Measurements from ENCODE around the gene FHOD1. TPM values are rescaled to one million over a fixed set of nuclear protein-coding genes. Genes with fewer than 3 reads are reported as not detected.

Gene FHOD1
- total RNA-seq, 3 donors from 2014 or later, result 30.7 to 36.5 (median 34.1) TPM

DNA sequence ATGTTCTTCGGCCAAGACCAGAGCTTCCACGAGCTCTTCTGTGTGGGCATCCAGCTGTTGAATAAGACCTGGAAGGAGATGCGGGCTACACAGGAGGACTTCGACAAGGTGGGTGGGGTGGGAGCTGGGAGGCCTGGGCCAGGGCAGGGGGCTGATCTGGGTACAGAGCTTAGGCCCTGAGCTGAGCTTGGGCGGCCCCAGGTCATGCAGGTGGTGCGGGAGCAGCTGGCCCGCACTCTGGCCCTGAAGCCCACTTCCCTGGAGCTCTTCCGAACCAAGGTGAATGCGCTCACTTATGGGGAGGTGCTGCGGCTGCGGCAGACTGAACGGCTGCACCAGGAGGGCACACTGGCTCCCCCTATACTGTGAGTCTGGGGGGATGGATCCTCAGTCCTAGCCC lies 44.9 kb downstream of the FHOD1 start:
- Histone ChIP-seq H3K9me3 (no peaks in the 10 kb centered on the region), H3K4me3 (no peak overlapping the region), H3K36me3 (ENCODE audit: low read depth) (peaks cover 17% of the 10 kb centered on the region), H3K4me1 (ENCODE audit: low read depth) (peaks cover 20% of the 10 kb centered on the region)
- TF ChIP-seq, protein P1, sequence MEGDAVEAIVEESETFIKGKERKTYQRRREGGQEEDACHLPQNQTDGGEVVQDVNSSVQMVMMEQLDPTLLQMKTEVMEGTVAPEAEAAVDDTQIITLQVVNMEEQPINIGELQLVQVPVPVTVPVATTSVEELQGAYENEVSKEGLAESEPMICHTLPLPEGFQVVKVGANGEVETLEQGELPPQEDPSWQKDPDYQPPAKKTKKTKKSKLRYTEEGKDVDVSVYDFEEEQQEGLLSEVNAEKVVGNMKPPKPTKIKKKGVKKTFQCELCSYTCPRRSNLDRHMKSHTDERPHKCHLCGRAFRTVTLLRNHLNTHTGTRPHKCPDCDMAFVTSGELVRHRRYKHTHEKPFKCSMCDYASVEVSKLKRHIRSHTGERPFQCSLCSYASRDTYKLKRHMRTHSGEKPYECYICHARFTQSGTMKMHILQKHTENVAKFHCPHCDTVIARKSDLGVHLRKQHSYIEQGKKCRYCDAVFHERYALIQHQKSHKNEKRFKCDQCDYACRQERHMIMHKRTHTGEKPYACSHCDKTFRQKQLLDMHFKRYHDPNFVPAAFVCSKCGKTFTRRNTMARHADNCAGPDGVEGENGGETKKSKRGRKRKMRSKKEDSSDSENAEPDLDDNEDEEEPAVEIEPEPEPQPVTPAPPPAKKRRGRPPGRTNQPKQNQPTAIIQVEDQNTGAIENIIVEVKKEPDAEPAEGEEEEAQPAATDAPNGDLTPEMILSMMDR (IDR thresholded peaks at IDR 0.05), result no peak
- intact Hi-C loops (cut with DNase I, micrococcal nuclease), result no loop called here
- ATAC-seq, result no peak
- DNase-seq, result no peak

DNA sequence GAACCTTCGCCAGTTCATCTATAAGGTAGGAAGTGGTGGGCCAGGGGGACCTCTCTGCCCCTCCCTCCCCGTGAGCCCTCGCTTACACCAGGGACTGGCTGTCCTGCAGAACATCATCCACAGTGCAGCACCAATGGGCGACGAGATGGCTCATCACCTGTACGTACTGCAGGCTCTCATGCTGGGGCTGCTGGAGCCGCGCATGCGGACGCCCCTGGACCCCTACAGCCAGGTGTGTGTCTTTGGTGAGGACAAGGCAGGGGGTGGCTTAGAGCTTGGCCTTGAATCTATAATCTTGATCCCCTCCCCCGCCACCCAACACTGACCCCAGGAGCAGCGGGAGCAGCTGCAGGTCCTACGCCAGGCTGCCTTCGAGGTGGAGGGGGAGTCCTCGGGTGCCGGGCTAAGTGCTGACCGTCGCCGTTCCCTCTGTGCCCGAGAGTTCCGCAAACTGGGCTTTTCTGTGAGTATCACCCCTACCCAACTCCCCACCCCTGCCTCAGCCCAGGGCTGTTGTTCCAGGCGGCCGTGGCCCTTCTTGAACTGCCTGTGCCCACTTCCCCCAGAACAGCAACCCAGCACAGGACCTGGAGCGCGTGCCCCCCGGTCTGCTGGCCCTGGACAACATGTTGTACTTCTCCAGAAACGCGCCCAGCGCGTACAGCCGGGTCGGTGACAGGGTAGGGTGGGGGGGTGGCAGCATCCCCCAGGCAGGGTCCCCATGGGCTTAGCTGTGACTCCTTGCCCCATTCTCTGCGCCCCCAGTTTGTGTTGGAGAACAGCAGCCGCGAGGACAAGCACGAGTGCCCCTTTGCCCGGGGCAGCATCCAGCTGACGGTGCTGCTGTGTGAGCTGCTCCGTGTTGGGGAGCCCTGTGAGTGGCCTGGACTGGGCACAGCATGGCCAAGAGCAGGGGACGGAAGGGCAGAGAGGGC lies 45.6 kb downstream of the FHOD1 start:
- intact Hi-C loops (cut with DNase I, micrococcal nuclease), result no loop called here
- ATAC-seq, result no peak
- Histone ChIP-seq H3K36me3 (ENCODE audit: low read depth) (peaks cover 21% of the 10 kb centered on the region), H3K4me1 (ENCODE audit: low read depth) (peaks cover 20% of the 10 kb centered on the region), H3K4me3 (no peak overlapping the region), H3K9me3 (no peaks in the 10 kb centered on the region)
- no peak for DNase-seq
- TF ChIP-seq, protein P1 (IDR thresholded peaks at IDR 0.05), result no peak

DNA sequence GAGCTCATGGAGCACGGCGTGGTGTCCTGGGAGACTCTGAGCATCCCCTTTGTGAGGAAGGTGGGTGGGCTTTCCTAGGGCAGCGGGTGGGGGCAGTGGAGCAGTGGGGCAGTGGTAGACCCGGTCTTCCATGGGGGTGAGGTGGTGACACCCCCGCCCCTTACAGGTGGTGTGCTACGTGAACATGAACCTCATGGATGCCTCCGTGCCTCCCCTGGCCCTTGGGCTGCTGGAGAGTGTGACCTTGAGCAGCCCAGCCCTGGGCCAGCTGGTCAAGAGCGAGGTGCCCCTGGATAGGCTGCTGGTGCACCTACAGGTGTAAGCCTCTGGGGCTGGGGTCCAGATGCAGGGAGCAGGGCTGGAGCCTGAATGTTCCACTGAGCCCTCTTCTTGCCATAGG lies 46.8 kb downstream of the FHOD1 start:
- no peaks in the 10 kb centered on the region for H3K9me3 ChIP-seq
- H3K4me1 ChIP-seq (ENCODE audit: low read depth), result peaks cover 20% of the 10 kb centered on the region
- no peak for DNase-seq
- H3K36me3 ChIP-seq (ENCODE audit: low read depth), result peaks cover 28% of the 10 kb centered on the region
- ATAC-seq, result no peak
- TF ChIP-seq, protein P1 (IDR thresholded peaks at IDR 0.05), result no peak
- H3K4me3 ChIP-seq, result no peak overlapping the region
- intact Hi-C loops (cut with DNase I, micrococcal nuclease), result no loop called here

DNA sequence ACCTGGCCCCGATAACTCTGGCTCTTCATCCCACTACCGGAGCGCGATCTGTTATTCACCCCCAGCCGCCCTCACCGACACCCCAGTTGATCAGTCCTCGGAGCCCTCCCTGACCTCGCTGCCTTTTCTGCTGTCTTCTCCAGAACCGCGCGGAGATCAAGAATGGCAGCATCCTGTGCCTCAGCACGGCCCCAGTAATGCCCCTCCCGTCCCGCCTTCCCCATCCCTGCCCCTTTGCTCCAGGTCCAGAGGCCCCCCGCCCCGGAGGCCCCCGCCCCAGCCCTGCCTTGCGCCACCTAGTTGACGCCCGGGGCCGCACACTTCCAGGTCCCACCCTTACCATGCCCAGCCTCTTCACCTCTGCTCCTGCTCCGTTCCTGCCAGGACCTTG lies 47.5 kb downstream of the FHOD1 start:
- intact Hi-C loops (cut with DNase I, micrococcal nuclease), result no loop called here
- H3K36me3 ChIP-seq (ENCODE audit: low read depth), result peaks cover 28% of the 10 kb centered on the region
- TF ChIP-seq, protein P1 (IDR thresholded peaks at IDR 0.05), result no peak
- peak overlapping the region; percentile 32 for H3K4me3 ChIP-seq
- DNase-seq (peak in 2 of 3 donors; percentile 62 to 68), ATAC-seq (peak; percentile 44)
- H3K9me3 ChIP-seq, result no peaks in the 10 kb centered on the region
- H3K4me1 ChIP-seq (ENCODE audit: low read depth), result peaks cover 20% of the 10 kb centered on the region

DNA sequence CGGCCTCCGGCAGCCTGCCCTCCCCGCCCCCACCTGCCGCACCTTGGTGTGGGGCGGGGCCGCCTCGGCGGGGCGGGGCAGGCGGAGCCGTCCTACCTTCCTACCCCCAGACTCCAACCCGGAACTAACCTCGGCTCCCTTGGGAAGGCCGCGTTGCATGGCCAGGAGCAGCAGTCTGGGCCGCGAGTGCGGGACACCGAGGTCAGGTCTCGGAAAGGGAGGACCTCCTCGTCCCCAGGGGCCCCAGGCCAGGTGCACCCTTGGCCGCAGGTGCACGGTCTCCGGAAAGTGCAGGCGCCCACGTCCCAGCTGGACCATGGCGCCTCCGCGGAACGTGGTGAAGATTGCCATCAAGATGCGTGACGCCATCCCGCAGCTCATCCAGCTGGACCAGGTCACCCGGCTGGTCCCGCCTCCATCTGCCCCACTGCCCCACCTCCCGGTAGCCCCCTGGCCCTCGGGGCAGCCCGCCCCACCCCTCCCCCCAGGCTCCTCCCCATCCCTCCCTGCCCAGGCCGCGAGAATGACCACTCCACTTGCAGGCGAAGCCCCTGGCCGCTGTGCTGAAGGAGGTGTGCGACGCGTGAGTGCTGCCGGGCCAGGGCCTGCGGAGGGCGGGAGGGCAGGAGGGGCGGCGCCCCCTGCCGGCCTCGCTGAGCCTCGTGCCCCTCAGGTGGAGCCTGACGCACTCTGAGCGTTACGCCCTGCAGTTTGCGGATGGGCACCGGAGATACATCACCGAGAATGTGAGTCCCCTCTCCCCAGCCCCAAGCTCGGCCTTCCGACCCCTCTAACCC lies 48.1 kb downstream of the FHOD1 start, which contains the start of gene ELMO3:
Gene ELMO3 (plus strand): TSS at position 121 of the 797 bp plus-strand sequence. CDS start 196 bp downstream, at position 317.
- H3K4me1 ChIP-seq (ENCODE audit: low read depth), result peaks cover 22% of the 10 kb centered on the region
- no peaks in the 10 kb centered on the region for H3K9me3 ChIP-seq

More for the DNA sequence above, 48.1 kb downstream of the FHOD1 start, which contains the start of gene ELMO3:
- TF ChIP-seq, protein P1 (IDR thresholded peaks at IDR 0.05), result peak; percentile 45
- peaks cover 28% of the 10 kb centered on the region for H3K36me3 ChIP-seq (ENCODE audit: low read depth)
- DNase-seq (peak; percentile 89 to 92 (median 90)), ATAC-seq (peak; percentile 92)
- H3K4me3 ChIP-seq, result peak within 1 kb of the TSS; percentile 32
- intact Hi-C loops (cut with DNase I, micrococcal nuclease), result no loop called here

Measured in mucosa of descending colon (tissue), 3 donors.